PC-9 (cell line): Measurements from ENCODE around the gene C2orf76. TPM values are rescaled to one million over a fixed set of nuclear protein-coding genes. Genes with fewer than 3 reads are reported as not detected.

Experiments used
- BruUV-seq: library from RNA; stranded (reverse); fragments of 400-500 nt; replicated peaks from 2 replicates; lab custom pipeline; 2021; lab: Mats Ljungman, UMichigan
- CTCF ChIA-PET: fragments of 300-600 bp; sonication (Branson Sonifier 250); formaldehyde crosslinking; loops from one replicate; lab custom pipeline; 2022; ENCODE audit warnings: antibody characterized with exemption; lab: Charles Lee
- POLR2A ChIA-PET: fragments of 300-600 bp; sonication (Branson Sonifier 250); formaldehyde crosslinking; loops from one replicate; lab custom pipeline; 2022; ENCODE audit warnings: antibody characterized with exemption; ENCODE audit not compliant: unreplicated experiment; lab: Charles Lee
- DNase-seq, 2 experiments: peaks; one replicate each; pipeline versions ENCODE4 v3.0.0 to v3.0.0-alpha.2; 2015 to 2022; ENCODE audit warnings: mixed read lengths in 1 of 2
- H2AFZ ChIP-seq: fragments of 200-600 bp; sonication (generic); 2 replicates; pipeline ENCODE4 v1.8.1; 2017; ENCODE audit warnings: antibody characterized with exemption
- H3F3A ChIP-seq: fragments of 200-600 bp; sonication (generic); 2 replicates; pipeline ENCODE4 v1.8.1; 2017; ENCODE audit warnings: antibody characterized with exemption, mild to moderate bottlenecking, low read depth; ENCODE audit not compliant: insufficient read depth
- H3K27ac ChIP-seq: fragments of 200-600 bp; sonication (generic); 2 replicates; pipeline ENCODE4 v1.6.1; 2016; ENCODE audit warnings: mixed run types
- H3K27me3 ChIP-seq: fragments of 200-600 bp; sonication (generic); 2 replicates; pipeline ENCODE4 v1.6.1; 2016; ENCODE audit warnings: low read depth, mixed run types; ENCODE audit not compliant: insufficient read depth
- H3K36me3 ChIP-seq: fragments of 200-600 bp; sonication (generic); 2 replicates; pipeline ENCODE4 v1.6.1; 2016; ENCODE audit warnings: low read depth, mixed run types
- H3K4me1 ChIP-seq: fragments of 200-600 bp; sonication (generic); replicated peaks from 2 replicates; pipeline ENCODE4 v1.6.1; 2016; ENCODE audit warnings: mixed run types; ENCODE audit not compliant: insufficient read depth
- H3K4me2 ChIP-seq: fragments of 200-600 bp; sonication (generic); 2 replicates; pipeline ENCODE4 v1.6.1; 2017; ENCODE audit warnings: mixed run types
- H3K4me3 ChIP-seq: fragments of 200-600 bp; sonication (generic); 2 replicates; pipeline ENCODE4 v1.6.1; 2016; ENCODE audit warnings: mixed run types
- H3K79me2 ChIP-seq: fragments of 200-600 bp; sonication (generic); 2 replicates; pipeline ENCODE4 v1.6.1; 2017; ENCODE audit warnings: low read depth, mixed run types
- H3K9me2 ChIP-seq: fragments of 200-600 bp; sonication (generic); 2 replicates; pipeline ENCODE4 v1.8.1; 2017; ENCODE audit warnings: mild to moderate bottlenecking; ENCODE audit not compliant: insufficient read depth
- H3K9me3 ChIP-seq: fragments of 200-600 bp; sonication (generic); 2 replicates; pipeline ENCODE4 v1.8.1; 2016; ENCODE audit warnings: low read depth; ENCODE audit not compliant: insufficient read depth
- H4K20me1 ChIP-seq: fragments of 200-600 bp; sonication (generic); 2 replicates; pipeline ENCODE4 v1.8.1; 2017; ENCODE audit not compliant: insufficient read depth
- CTCF ChIP-seq: fragments of 200-600 bp; sonication (generic); conservative IDR thresholded peaks from 2 replicates; pipeline ENCODE4 v1.6.1; 2017; ENCODE audit warnings: mixed run types, antibody characterized with exemption, mild to moderate bottlenecking, moderate library complexity
- EZH2 ChIP-seq: fragments of 200-600 bp; sonication (generic); IDR thresholded peaks from 2 replicates; pipeline ENCODE4 v1.8.0; 2017; ENCODE audit warnings: antibody characterized with exemption, low read depth
- intact Hi-C: fragments of 100-400 bp; cut with micrococcal nuclease; formaldehyde crosslinking; loops from one replicate; pipeline ENCODE4 v1.10.0; 2022; ENCODE audit not compliant: unreplicated experiment
- total RNA-seq: library from RNA; stranded (reverse); gene quantifications from 2 replicates; pipeline ENCODE4 v1.2.3, GENCODE V29; 2021

C2orf76 gene
- total RNA-seq, 1 experiment from 2014 or later = 11.5 TPM

DNA sequence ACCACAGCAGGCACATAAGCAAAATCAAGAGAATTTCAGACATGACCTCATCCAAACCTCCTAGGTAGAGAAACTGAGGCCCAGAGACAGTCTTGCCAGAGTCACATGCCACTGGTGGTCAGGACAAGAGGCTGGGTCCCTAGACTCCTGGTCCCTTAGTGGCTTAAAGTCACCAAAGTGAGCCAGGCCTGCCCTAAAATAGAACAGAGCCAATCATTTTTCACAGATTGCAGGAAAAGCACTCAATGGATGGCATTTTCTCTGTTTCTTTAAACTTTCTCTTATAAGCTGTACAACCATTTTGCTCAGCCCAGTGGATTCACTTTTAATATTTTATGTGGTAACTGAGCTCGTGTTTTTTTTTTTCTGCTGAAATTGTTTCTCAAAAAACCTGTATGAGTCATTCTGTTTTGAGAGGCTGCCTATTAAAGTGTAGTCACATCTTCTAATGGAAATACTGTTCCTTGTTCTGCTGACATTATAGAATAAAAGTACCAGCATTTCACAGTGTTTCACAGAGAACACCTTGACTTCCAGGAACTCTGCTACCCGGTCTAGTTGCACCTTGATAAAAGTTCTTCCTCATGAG is 113.4 kb downstream of the C2orf76 start:
- ChIA-PET POLR2A (interaction anchor here (0.5 to 0.7 kb wide), 5 partner anchors 11 to 1882 kb away, joined by 3 to 4 read pairs (median 3); no protein-coding TSS in a partner anchor), CTCF (interaction anchor here (0.6 to 0.7 kb wide), 3 partner anchors 13 to 77 kb away, joined by 3 to 9 read pairs (median 3); no protein-coding TSS in a partner anchor)
- H3K36me3 ChIP-seq = peaks cover 25% of the 10 kb centered on the region
- TF ChIP-seq EZH2 = no peak
- no peak for TF ChIP-seq CTCF
- peak overlapping the region; percentile 2; the same call in 1 of the 2 replicates for H3K4me3 ChIP-seq
- H3K27ac ChIP-seq = peak overlapping the region; percentile 92
- H3K9me2 ChIP-seq = no peaks in the 10 kb centered on the region
- H3F3A ChIP-seq = peaks cover 55% of the 10 kb centered on the region
- H2AFZ ChIP-seq = no peak overlapping the region
- intact Hi-C loops = no loop called here
- peaks cover 53% of the 10 kb centered on the region for H3K4me1 ChIP-seq
- DNase-seq = peak in 1 of 2 experiments; percentile 84
- H3K27me3 ChIP-seq = no peaks in the 10 kb centered on the region
- no peaks in the 10 kb centered on the region for H3K9me3 ChIP-seq
- no peaks in the 10 kb centered on the region for H4K20me1 ChIP-seq
- peaks cover 14% of the 10 kb centered on the region; the same call in 1 of the 2 replicates for H3K79me2 ChIP-seq
- BruUV-seq = no TSS peak
- peak overlapping the region; percentile 65 for H3K4me2 ChIP-seq

Other genes with a start within 250 kb of the C2orf76 start
- not detected in 2 replicates for gene C1QL2, start 208.1 kb downstream of the C2orf76 start, total RNA-seq
- gene STEAP3, start 143.0 kb downstream of the C2orf76 start, total RNA-seq = 23.0 and 26.3 TPM in 2 replicates
- gene DBI, start 143 bp upstream of the C2orf76 start, total RNA-seq = 128 and 265 TPM in 2 replicates
- 1.2 TPM in 2 replicates for gene TMEM37, start 65.0 kb upstream of the C2orf76 start, total RNA-seq
- gene SCTR, start 157.6 kb upstream of the C2orf76 start, total RNA-seq = not detected in 2 replicates
- gene CFAP221, start 177.6 kb upstream of the C2orf76 start, total RNA-seq = not detected in 2 replicates